ENCODE data around the gene OTOS.

OTOS gene

DNA sequence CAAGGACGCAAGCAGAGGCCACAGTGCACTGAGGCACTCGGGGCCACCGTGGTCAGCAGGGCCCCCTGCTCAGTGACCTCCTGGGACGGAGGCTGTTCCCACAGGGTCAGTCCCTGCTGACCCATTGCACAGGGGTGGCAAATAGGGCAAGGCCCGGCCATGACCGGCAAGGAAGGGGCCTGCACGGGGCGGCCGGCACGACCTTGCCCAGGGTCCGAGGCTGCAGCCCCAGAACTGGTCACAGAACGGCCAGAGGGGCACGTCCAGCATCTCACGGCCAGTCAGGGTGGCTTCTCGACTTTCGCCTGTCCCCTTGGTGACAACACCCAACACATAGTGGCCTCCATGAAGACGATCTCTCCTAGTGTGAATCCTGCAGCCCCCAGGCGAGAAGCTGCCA, 27.6 kb upstream of the OTOS start:
- DNase-seq (ENCODE audit: low read depth in 2 of 3, low spot score in 1 of 3): no peak

DNA sequence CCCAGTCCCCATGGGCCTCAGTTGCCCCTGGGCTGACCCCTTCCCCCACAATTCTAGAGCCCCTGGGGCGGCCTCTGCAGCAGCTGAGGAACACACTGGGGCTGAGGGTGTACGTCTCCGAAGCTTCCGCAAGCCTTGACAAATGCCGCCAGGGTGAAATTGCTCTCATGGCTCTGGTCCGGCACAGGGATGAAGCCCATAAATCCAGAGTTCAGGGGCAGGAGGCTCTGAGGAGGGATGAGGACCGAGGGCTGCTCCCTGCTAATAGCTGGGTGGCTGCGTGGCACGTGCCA, 27.1 kb upstream of the OTOS start:
- DNase-seq (ENCODE audit: low read depth in 2 of 3, low spot score in 1 of 3): no peak

DNA sequence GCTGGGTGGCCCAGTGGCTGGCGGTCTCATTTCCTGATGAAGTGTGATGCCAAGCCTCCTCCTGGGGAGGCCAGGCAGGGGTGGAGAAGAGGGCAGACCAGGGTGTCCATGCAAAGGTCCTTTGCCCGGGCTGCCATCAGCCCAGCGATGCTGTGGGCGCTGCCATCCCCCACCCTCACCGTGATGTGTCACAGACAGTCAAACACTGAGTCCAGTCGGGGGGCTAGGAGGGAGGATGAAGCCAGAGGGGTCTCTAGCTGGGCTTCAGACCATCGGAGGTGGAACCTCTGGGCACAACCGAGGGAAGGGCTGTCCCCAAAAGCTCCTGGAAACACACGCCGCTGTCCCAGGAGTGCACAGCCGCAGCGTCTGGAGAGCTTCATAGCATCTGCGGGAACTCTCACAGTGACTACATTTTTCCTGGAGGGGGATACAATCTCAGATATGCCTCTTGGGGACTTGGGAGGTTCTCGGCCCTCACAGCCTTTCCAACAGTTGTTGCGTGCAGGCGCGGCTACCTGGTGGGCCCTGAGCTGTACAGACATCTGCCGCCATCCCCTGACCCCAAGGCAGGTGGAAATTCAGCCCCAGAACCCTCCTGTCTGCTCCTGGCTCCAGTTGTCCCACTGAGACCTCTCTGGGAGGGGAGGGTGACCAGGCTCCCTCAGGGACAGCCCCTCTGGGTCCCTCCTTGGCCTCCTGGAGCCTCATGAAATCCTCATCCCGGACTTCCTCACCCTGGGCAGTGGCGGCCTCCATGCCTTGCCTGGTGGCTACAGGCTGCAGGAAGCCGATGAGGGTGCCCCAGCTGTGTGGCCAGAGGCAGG, 26.5 kb upstream of the OTOS start:
- no peak for DNase-seq (ENCODE audit: low read depth in 2 of 3, low spot score in 1 of 3)

DNA sequence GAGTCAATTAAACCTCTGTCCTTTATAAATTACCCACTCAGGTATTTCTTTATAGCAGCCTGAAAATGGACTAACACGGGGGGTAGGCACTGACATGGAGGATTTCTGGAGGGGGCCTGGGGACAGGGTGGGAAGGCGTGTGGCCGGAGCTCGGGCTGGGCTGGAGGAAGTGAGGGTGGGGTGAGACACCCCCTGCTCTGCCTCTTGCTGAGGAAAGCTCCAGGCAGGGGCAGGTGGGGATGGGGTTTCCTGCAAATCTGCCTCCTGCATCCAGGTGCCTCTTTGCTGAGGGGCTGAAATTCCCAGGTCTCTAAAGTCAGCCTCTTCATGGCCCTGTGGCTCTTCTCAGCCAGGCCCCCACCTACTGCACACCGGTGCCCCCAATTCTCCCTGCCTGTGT, 25.7 kb upstream of the OTOS start:
- no peak for DNase-seq (ENCODE audit: low read depth in 2 of 3, low spot score in 1 of 3)

DNA sequence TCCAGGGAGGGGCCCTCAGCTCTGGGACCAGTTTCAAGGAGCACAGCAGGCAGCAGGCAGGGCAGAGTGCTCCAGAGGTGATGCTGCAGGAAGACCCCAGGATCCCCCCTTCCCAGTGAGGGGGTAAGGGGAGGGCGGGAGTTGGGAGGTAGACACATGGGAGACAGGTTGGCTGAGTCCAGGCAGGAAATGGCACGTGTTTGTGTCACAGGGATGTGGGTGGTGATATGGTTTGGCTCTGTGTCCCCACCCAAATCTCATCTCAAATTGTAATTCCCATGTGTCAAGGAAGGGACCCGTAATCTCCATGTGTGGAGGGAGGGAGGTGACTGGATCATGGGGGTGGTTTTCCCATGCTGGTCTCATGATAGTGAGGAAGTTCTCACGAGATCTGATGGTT, 25.2 kb upstream of the OTOS start:
- no peak for DNase-seq (ENCODE audit: low read depth in 2 of 3, low spot score in 1 of 3)

DNA sequence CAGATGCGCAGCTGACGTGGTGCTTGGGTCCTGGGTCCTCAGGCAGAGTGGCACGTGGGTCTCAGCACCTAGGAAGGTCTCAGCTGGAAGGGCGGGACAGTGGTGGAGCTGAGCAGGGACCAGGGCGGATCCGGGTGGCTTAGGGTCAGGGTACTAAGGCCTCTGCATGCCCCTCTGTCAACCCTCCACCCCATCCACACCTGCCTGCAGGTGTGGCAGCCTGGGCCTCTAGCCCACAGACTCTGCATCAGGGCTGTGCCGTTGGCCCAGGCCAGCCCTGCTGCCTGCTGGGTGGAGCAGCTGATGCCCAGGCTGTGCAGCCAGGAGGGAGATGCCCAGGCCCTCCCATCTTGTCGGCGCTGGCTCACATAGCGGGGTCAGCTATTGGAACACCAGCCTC, 24.6 kb upstream of the OTOS start:
- no peak for DNase-seq (ENCODE audit: low read depth in 2 of 3, low spot score in 1 of 3)

DNA sequence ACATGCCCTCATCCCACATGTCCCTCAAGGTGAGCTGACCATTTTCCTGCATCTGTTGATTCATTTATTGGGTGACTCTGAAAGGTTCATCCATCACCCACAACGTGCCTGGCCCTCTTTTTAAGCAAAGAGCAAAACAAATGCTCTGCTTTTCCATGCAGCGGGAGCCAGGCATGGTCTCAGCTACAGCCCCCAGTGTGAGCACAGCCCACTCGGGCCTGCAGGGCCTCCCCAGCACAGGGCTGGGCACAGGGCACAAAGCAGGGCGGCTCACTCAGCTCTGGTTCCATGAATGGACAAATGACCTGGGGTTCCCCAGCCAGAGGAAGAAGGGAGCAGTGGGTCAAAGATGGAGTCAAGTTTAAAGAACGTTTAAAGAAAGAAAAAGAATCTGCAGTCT, 24.1 kb upstream of the OTOS start:
- no peak for DNase-seq (ENCODE audit: low read depth in 2 of 3, low spot score in 1 of 3)

DNA sequence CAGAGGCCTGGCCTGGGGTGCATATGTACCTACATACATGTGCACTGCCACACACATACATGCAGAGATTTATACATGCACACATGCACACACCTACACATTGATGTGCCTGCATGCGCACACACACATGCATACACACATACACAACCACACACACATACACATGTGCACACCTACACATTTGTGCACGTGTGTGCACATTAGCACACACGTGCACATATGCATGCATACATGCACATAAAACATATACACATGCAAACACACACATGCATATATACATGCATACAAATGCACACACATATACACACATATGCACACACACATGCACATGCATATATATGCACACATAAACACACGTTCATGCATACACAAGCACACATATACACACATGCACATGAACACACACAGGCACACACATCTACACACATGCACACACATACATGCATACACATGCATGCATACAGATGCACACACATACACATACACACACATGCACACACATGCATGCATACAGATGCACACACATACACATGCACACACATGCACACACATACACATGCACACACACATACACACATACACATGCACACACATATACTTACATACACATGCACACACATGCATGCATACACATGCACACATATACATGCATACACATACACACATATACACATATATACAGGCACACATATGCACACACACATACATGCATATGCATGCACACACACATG, 23.6 kb upstream of the OTOS start:
- DNase-seq (ENCODE audit: low read depth in 2 of 3, low spot score in 1 of 3): no peak

DNA sequence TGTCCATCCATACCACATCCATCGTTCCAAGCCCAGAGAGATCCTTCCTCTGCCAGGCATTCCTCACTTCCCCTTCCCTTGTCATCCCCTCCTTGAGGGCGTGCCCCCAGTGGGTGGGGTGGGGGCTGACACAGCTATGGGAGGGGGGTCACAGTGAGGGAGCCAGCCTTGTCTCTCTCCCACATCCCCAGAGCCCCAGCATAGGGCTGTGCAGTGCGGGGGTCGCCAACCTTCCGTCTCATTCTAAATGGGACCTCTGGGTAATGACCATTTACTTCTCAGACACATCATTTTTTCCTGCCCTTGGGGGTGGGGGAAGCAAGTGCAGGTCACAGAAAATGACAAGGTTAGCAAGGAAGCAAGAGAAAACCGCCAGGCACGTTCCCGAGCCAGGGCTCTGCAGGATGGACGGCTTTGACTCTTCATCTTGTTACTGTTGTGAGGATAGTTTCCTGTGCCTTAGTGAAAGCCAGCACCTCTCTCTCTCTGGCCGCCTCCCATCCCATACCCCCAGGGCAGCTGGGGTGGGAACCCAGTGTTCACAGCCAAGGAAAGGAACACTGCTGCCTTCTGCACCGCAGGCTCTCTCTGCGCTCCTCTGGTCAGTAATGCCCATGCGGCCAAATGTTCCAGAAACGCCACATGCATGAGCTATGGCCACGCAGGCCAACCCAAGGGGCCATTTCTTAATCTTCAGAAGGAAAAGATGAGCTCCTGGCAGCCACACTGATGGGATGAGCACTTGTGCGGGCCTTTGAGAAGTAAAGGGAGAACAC, 22.7 kb upstream of the OTOS start:
- DNase-seq (ENCODE audit: low read depth in 2 of 3, low spot score in 1 of 3): no peak

DNA sequence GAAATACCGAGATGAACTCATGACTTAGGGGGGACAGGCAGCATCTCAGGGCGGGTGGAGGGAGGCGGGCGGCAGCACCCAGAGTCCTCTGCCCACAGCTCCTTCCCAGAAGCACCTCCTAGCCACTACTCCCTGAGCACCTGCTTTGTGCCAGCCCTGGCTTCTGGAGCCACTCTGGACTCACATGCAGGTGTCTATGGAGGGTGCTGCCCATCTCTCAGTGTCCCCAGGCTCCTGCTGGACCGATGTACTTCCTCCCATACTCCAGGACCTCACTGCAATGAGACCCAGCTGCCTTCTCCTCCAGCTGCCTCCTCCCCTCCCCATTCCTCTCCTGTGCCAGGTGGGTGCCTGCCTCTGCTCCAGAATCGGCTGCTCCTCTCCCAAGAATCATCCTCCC, 22.1 kb upstream of the OTOS start:
- DNase-seq (ENCODE audit: low read depth in 2 of 3, low spot score in 1 of 3): no peak

DNA sequence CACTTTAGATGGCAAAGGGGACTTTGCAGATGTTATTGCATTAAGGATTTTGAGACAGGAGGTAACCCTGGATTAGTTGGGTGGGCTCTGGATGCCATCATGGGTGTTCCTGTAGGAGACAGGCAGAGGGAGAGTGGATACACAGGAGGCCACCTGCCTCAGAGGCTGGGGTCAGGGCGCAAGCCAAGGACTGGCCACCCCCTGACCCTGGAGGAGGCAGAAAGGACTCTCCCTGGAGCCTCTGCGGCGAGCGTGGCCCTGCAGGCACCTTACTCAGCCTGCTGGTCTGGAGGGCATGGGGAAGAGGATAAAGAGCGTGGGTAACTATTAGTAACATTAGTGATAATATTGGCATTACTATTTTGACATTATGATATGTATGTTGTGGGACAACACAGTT, 21.6 kb upstream of the OTOS start:
- DNase-seq (ENCODE audit: low read depth in 2 of 3, low spot score in 1 of 3): no peak

DNA sequence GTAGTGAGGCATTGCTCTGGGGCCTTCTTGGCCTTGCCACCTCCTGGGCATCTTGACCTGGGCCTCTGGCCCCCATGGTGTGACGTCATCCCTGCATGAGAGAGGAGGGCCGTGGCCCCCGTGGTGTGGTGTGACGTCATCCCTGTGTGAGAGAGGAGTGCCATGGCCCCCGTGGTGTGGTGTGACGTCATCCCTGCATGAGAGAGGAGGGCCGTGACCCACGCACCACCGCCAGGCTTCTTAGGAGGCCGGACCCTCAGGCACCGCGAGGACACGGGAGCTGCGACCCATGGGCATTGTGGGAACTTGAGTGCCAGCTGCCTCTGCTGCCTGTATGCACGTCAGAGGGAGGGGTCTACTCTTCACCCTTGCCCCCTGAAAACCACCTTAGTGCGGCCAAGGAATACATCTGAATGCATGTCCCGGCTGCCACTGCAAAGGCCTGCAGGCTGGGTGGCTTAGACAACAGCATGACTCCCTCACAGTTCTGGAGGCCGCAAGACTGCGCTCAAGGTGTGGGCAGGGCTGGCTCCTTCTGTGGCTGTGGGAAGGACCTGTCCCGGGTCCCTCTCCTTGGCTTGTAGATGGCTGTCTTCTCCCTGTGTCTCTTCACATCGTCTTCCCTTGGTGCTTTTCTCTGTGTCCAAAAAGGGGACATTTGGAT, 20.8 kb upstream of the OTOS start:
- no peak for DNase-seq (ENCODE audit: low read depth in 2 of 3, low spot score in 1 of 3)

DNA sequence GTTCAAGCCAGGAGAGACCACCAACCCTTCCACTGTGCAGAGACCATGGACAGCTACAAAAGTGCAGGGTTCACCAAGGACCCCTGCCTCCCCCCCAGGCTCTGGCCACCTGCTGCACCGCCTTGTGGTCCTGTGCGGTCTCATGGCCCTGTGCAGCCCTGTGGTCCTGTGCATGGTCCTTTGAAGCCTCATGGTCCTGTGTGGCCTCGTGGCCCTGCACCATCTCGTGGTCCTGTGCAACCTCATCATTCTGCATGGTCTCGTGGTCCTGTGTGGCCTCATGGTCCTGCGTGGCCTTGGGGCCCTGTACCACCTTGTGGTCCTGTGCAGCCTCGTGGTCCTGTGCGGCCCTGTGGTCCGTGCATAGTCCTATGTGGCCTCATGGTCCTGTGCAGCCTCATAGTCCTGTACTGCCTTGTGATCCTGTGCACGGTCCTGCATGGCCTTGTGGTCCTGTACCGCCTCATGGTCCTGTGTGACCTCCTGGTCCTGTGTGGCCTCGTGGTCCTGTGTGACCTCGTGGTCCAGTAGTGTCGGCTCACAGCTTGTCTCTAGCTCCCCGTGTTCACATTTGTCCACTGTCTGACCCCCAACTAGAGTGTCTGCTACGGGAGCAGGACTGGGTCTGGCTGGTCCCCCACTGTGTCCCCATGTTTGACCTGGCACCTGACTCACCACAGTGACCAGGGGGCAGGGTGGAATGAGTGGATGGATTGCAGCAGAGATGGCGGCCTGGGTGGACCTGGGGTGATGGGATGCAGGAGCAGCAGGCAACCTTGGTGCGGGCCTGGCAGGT, 20.0 kb upstream of the OTOS start:
- no peak for DNase-seq (ENCODE audit: low read depth in 2 of 3, low spot score in 1 of 3)

DNA sequence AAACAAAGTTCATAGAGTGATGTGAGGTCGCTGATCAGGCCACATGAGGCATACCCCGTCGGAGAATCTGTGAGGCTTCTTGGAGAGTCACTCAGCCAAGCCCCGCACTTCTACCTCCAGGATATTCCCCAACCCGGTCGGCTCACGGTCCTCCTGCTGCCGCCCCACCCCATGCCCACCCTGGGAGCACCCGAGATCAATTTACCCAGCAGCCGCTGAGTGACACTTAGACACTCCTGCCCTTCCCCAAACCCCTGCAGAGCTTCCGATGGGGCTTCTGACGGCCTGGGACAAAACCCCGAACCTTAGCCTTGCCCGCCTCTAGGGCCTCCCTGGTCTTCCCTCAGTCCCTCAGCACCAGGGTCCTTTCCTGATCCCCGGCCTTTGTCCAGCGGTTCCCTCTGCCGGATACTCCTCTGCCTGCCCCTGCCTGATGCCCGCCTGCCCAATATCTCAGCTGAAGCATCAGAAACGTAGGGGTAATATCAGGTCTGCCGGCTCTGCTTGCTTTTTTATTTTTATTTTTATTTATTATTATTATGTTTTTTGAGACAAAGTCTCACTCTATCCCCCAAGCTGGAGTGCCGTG, 18.9 kb upstream of the OTOS start:
- DNase-seq (ENCODE audit: low read depth in 2 of 3, low spot score in 1 of 3): no peak

DNA sequence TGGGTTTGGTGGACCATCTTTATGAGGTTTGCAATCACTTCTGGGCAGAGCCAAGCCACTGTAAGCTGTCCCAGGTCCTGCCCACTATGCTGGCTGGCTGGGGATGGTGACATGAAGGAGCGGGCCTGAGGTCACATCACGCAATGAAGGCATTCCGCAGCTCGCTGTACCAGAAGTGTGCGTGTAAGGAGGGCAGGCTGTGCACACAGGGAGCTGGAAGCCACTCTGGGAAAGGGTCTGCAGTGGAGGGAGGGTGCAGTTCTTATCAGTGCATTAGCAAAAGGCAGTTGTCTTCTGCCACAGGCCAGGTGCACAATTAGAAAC, 16.7 kb upstream of the OTOS start:
- no peak for DNase-seq (ENCODE audit: low read depth in 2 of 3, low spot score in 1 of 3)

DNA sequence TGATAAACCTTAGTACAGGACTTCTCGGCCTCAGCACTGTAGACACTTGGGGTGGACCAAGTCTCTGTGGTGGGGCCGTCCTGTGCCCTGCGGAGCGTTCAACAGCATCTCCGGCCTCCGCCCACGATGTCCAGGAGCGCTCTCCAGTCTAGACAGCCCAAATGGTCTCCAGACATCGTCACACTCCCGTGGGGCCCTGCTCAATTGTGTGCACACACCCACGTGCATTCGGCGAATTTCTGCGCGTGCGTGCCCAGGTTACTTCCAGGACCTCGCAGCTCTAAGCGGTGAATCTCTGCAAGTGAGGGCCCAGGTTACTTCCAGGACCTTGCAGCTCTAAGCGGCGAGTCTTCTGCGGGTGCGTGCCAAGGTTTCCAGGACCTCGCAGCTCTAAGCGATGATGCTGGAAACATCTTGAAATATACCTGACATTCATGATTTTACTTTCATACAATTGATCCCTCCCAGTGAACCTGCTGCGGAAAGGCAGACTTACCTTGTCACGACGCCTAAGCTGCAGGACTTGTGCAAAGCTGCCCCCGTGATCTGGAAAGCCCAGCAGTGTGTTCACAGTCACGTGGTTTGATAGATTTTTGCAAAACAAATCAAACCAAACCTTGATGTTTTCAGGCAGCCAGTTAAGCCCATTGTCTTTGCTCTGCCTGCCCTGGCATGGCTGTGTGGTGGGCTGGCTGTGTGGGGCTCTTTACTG, 16.1 kb upstream of the OTOS start:
- DNase-seq (ENCODE audit: low read depth in 2 of 3, low spot score in 1 of 3): no peak

DNA sequence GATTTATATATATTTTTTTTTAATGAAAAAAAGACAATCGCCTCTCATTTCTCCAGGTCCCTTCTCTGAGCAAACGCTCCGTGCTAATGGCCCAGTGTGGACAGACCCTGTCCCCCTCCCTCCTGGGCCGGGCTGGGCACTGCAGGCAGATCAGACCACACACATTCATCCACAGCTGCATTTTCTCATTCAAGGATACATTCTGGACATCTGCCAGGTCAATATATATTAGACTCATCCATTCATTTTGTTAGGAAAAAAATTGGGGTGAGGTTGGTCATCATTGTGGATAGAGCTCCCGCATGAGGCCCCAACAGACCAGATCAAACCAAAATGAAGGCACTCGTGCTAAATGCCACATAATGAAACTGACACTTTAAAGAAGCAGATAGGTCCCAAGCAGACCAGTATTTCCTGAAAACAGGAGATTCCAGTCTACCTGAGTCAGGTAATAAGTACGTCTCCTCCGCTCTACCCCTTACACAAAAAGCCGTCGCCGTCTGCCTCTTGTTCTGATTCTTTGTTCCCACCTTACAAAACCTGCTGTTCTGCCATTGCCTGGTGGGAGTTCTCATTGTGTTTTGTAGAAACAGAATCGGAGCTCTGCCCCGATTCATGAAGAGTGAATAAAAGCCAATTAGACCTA, 15.4 kb upstream of the OTOS start:
- no peak for DNase-seq (ENCODE audit: low read depth in 2 of 3, low spot score in 1 of 3)

DNA sequence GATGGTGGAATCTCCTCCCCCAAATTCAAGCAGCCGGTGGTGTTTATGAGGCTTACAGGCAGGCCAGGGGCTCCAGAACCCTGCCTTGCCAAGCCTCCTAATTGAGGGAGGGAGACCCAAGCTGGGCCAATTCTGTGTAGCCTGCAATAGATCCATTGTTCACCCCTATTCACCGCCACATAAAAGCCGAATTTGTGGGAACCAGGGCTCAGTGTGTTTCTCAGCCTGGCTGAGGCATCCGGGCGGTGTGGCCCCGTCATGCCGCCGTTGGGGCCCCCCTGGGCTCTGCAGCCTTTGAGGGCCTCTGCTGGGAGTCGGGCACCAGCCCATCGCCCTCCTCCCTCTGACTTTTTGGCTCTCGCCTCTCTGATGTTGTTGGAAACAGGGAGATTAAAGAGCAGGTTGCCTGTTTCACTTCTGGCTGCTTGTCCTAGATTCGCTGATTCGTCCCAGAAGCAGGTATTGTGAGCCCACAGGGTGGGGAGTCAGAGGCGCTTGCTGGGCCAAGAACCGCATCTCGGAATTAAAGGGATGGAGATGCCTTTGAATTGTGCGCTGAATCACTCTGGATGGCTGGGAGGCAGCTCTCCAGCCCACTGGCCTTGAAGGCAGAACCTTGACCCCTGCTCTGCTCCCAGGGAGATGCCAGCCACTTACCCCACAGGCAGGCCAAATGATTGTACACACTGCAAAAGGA, 14.7 kb upstream of the OTOS start:
- no peak for DNase-seq (ENCODE audit: low read depth in 2 of 3, low spot score in 1 of 3)

DNA sequence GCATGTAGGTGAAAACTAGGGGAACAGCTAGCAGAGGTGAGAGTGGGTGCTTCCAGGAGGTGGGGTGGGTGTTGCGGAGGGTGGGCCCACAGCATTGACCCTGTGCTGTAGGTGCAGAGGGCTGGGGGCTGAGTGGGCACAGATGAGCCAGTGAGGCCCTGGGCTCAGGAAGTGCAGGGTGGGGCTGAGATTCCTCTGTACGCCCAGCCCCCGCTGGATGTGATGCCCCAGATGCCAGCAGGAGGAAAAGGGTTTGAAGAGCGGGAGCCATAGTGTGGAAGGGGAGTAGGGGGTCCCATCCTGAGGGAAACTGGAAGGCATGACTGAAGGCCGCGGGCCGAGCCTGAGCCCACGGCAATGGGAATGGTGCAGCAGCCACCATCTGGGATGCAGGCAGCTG, 14.1 kb upstream of the OTOS start:
- no peak for DNase-seq (ENCODE audit: low read depth in 2 of 3, low spot score in 1 of 3)

Data from stimulated activated CD4-positive, alpha-beta T cell treated with anti-CD3 and anti-CD28 coated beads, Interleukin-12 subunit alpha, Interleukin-12 subunit beta, amount 100 ng/mL, for 48 hours (primary cell).